ENCODE measurements around the gene SLC7A7.
"Not testable (repeated sequence)": the region's sequence is repeated elsewhere in the genome, so short reads cannot be mapped to it uniquely, and the experiment has no call there.

SLC7A7 gene

GRCh38 chr14:22854963-22855724 is 39.9 kb upstream of the SLC7A7 start:
- Histone ChIP-seq H3K4me2 (ENCODE audit: low read length) (no peak overlapping the region), H2AFZ (no peak overlapping the region), H3K9ac (no peak overlapping the region), H3K27me3 (ENCODE audit: control insufficient read depth, insufficient read depth, low read length) (no peaks in the 10 kb centered on the region), H3K4me3 (ENCODE audit: low read depth, low read length) (no peak overlapping the region), H3K79me2 (no peaks in the 10 kb centered on the region), H3K4me1 (peaks cover 9% of the 10 kb centered on the region), H3K36me3 (ENCODE audit: control insufficient read depth, insufficient read depth, low read length) (no peaks in the 10 kb centered on the region), H3K9me3 (ENCODE audit: control insufficient read depth, low read length) (no peaks in the 10 kb centered on the region), H3K27ac (no peak overlapping the region)
- no peak for TF ChIP-seq CTCF (IDR thresholded peaks at IDR 0.05)

GRCh38 chr14:22854296-22854695 is 39.1 kb upstream of the SLC7A7 start:
- not testable (repeated sequence) for H3K27ac ChIP-seq; H3K36me3 ChIP-seq (ENCODE audit: control insufficient read depth, insufficient read depth, low read length); H3K9me3 ChIP-seq (ENCODE audit: control insufficient read depth, low read length)

GRCh38 chr14:22852940-22853767 is 37.9 kb upstream of the SLC7A7 start:
- Histone ChIP-seq H2AFZ (peak overlapping the region; percentile 92), H3K4me3 (ENCODE audit: low read depth, low read length) (peak overlapping the region; percentile 56), H3K9me3 (ENCODE audit: control insufficient read depth, low read length) (no peaks in the 10 kb centered on the region), H3K9ac (no peak overlapping the region), H3K36me3 (ENCODE audit: control insufficient read depth, insufficient read depth, low read length) (no peaks in the 10 kb centered on the region), H3K4me1 (peaks cover 24% of the 10 kb centered on the region), H3K27ac (peak overlapping the region; percentile 45), H3K27me3 (ENCODE audit: control insufficient read depth, insufficient read depth, low read length) (no peaks in the 10 kb centered on the region), H3K79me2 (no peaks in the 10 kb centered on the region), H3K4me2 (ENCODE audit: low read length) (peak overlapping the region; percentile 88)
- TF ChIP-seq CTCF (IDR thresholded peaks at IDR 0.05), result peak; percentile 97

More at GRCh38 chr14:22854296-22854695, 39.1 kb upstream of the SLC7A7 start:
- peaks cover 14% of the 10 kb centered on the region for H3K4me1 ChIP-seq
- H3K27me3 ChIP-seq (ENCODE audit: control insufficient read depth, insufficient read depth, low read length); H3K4me3 ChIP-seq (ENCODE audit: low read depth, low read length); H3K79me2 ChIP-seq; H3K4me2 ChIP-seq (ENCODE audit: low read length); H3K9ac ChIP-seq; H2AFZ ChIP-seq: not testable (repeated sequence)

- Histone ChIP-seq H3K4me2 (ENCODE audit: low read length) (no peak overlapping the region), H3K9me3 (ENCODE audit: control insufficient read depth, low read length) (no peaks in the 10 kb centered on the region), H2AFZ (peak overlapping the region; percentile 92), H3K4me1 (peaks cover 30% of the 10 kb centered on the region), H3K4me3 (ENCODE audit: low read depth, low read length) (no peak overlapping the region), H3K79me2 (no peaks in the 10 kb centered on the region), H3K27me3 (ENCODE audit: control insufficient read depth, insufficient read depth, low read length) (no peaks in the 10 kb centered on the region), H3K9ac (no peak overlapping the region), H3K36me3 (ENCODE audit: control insufficient read depth, insufficient read depth, low read length) (no peaks in the 10 kb centered on the region), H3K27ac (peak overlapping the region; percentile 45)
- no peak for TF ChIP-seq CTCF (IDR thresholded peaks at IDR 0.05)
These were observed 37.3 kb upstream of the SLC7A7 start for GRCh38 chr14:22852599-22852939.

- H3K27me3 ChIP-seq (ENCODE audit: control insufficient read depth, insufficient read depth, low read length); H3K79me2 ChIP-seq; H3K36me3 ChIP-seq (ENCODE audit: control insufficient read depth, insufficient read depth, low read length); H3K9ac ChIP-seq; H2AFZ ChIP-seq; H3K4me2 ChIP-seq (ENCODE audit: low read length); H3K9me3 ChIP-seq (ENCODE audit: control insufficient read depth, low read length); H3K27ac ChIP-seq; H3K4me3 ChIP-seq (ENCODE audit: low read depth, low read length): not testable (repeated sequence)
- H3K4me1 ChIP-seq, result peaks cover 30% of the 10 kb centered on the region
These were observed 36.9 kb upstream of the SLC7A7 start for GRCh38 chr14:22852178-22852577.

Data from parathyroid adenoma (tissue), 2 donors.